ENCODE measurements around the gene MCC.

- TF ChIP-seq, protein P1, sequence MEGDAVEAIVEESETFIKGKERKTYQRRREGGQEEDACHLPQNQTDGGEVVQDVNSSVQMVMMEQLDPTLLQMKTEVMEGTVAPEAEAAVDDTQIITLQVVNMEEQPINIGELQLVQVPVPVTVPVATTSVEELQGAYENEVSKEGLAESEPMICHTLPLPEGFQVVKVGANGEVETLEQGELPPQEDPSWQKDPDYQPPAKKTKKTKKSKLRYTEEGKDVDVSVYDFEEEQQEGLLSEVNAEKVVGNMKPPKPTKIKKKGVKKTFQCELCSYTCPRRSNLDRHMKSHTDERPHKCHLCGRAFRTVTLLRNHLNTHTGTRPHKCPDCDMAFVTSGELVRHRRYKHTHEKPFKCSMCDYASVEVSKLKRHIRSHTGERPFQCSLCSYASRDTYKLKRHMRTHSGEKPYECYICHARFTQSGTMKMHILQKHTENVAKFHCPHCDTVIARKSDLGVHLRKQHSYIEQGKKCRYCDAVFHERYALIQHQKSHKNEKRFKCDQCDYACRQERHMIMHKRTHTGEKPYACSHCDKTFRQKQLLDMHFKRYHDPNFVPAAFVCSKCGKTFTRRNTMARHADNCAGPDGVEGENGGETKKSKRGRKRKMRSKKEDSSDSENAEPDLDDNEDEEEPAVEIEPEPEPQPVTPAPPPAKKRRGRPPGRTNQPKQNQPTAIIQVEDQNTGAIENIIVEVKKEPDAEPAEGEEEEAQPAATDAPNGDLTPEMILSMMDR (conservative IDR thresholded peaks at IDR 0.05; ENCODE audit: low read depth, low read length): no peak
- no peak for TF ChIP-seq EZH2phosphoT487 (IDR thresholded peaks at IDR 0.05; ENCODE audit: borderline replicate concordance, low read length)
These were observed 514.3 kb downstream of the MCC start for GRCh38 chr5:112973904-112974303.

Measured in PC-3 (cell line).